GM19467 (cell line): ENCODE data around the gene SFTPB.
"Not testable (repeated sequence)": the region's sequence is repeated elsewhere in the genome, so short reads cannot be mapped to it uniquely, and the experiment has no call there.

ENCODE experiments used
- ATAC-seq: cut with Tn5 transposase; IDR thresholded peaks from one replicate; pipeline ENCODE4 v1.9.1; 2021; ENCODE audit warnings: mild to moderate bottlenecking, moderate library complexity; ENCODE audit not compliant: unreplicated experiment

SFTPB gene

DNA sequence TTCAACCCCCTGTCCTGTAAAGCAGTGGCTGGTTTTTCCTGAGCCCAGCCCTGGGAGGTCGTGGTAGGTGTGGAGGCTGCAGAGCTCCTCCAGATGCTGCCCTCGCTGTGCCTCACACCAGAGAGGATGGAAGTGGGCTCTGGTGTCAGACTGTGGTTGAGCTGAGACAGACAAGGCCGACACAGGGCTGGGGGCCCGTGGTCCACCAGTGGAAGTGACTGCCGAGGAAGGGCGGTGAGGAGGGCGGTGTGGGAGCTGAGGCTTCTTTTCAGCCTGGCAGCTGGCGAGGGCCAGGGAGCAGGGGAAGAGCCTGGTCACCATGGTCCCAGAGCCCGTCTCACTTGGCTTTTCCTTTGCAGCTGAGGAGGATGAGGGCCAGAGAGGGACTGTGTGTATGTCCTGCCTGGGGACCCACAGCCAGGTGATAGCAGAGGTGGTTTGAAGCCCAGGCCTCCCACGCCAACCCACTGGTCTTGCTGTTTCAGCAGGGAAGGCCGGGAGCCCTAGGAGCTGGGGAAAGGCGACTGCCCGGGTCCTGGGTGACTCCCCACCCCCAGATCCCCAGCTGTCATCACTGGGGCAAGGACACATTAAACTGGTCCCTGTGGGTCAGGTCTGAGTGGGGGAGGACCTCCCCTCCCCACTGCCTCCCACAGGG is 8.5 kb downstream of the SFTPB start:
- no peak for ATAC-seq

- ATAC-seq, result not testable (repeated sequence)
Observed at GRCh38 chr2:85657399-85657798, 10.6 kb downstream of the SFTPB start.

GRCh38 chr2:85656468-85656867 is 11.5 kb downstream of the SFTPB start:
- ATAC-seq, result no peak

DNA sequence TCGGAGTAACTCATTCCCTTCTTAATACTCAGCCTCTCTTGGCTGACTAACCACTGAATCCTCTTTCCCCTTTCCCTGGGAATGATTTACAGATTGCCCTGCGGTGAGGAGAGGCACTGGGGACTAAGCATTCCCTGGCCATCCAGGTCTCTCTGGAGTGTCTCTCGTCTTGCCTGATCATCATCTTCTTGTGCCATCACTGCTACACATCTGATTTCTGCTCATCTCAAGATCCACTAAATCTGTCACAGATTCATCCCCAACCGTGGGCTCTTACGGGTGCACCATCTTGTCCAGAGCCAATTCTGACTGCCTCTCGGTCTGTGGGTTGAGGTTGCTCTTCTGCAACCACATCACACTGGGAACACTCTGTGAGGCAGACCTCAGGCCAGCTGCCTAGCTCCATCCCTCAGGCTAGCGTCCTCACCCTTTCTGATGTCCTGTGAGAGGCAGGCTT is 12.0 kb downstream of the SFTPB start:
- no peak for ATAC-seq

DNA sequence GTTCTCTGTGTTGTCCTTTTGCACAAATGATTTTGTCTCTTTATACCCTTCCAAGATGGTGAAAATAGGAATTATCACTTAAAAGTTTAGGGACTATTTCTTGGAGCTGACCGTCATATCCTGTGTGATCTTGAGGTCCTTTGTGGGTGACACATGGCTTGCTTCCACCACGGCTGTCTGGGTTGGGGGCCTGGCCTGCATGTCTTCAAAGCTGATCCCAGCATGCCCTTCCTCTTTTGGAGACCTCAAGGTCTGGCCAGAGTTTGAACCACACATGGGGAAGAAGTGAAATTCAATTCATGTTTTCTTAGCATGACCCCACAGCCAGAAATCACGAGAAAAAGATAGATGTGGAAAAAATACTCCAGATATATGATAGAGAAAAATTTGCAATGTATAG is 14.0 kb downstream of the SFTPB start:
- no peak for ATAC-seq

DNA sequence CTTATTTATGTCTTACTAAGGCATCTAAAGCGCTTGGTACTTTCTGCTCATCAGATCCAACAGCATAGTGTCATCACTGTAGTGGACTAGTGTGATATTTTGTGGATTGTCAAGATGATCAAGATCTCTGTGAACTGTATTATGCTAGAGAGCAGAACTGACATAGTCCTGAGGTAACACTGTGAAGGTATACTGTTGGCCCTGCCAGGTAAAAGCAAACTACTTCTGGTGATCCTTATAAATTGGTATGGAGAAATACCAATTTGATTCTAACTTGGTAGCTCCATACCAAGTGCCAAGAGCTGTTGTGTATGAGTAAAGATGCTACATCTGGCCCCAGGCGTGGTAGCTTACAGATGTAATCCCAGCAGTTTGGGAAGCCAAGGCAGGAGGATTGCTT is 15.9 kb downstream of the SFTPB start:
- ATAC-seq, result no peak

DNA sequence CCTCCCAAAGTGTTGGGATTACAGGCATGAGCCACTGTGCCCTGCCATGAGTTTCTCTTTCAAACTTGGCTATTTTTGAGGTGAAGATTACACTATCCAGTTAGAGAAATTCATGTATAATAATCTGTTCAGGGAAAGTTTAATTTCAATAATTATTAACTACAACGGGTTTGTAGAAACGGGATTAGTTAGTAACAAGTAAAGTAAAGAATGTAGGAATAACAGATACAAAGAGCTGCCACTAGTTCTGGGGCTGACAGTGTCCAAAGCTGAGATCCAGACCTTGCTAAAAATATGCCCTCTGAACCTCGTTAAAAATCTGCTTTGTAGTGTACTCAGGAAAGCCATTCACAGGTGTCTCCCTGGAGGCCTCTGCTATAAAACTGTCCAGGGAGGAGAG is 16.9 kb downstream of the SFTPB start:
- ATAC-seq, result no peak

GRCh38 chr2:85650456-85650855 is 17.5 kb downstream of the SFTPB start:
- ATAC-seq, result no peak

GRCh38 chr2:85649201-85650190 is 18.5 kb downstream of the SFTPB start:
- no peak for ATAC-seq

DNA sequence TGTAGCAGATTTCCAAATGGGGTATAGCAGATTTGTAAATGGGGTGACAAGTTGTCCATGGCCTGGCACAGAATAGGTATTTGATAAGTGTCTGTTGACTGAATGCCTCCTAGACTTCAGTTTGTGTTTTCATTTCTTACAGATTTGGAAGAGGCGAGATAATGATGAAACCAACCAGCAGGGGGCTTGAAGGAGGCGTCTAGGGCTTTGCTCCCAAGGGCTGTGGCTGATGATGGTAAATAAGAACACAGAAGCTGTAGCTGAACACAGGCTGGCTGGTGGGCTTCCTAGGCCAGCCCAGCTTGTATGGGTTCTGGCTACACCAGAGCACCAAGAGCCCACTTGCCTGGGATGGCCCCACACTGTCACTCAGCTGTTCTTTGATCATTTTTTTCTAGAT is 19.4 kb downstream of the SFTPB start:
- ATAC-seq, result no peak

GRCh38 chr2:85647823-85648526 is 20.0 kb downstream of the SFTPB start:
- no peak for ATAC-seq

GRCh38 chr2:85646166-85646565 is 21.8 kb downstream of the SFTPB start:
- ATAC-seq, result no peak

DNA sequence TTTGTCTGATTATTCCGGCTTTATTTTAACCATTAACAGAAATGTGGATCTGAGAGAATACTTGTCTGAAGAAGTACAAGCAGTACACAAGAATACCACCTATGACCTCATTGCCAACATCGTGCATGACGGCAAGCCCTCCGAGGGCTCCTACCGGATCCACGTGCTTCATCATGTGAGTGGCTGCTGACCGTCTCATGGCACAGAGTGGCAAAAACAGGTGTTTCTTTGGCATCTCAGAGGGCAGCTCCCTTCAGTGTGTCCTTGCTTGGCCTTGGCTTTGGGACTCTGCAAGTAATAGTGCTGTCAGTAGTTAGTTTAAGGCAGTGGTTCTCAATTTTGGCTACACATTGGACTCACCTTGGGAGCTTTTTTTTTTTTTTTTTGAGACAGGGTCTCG is 23.1 kb downstream of the SFTPB start:
- ATAC-seq, result no peak

- ATAC-seq, result no peak
Observed at GRCh38 chr2:85642725-85643124, 25.3 kb downstream of the SFTPB start.

DNA sequence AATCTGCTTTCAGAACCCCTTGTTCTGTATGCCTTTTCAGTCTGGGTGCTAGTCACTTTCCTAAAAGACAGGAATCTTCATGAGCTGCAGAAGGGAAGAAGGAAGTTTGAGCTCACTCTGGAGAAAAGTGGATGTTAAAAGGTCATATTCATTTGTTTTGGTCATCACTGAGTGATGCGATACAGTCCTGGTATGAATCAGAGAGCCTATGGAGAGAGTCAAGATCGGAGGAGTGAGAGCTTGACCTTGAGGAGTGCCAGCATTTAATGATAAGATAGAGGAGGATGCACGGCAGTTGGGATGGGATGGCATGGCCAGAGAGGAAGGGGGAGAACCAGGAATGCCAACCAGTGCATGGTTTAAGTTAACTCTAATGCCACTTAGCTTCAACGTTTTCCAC is 32.4 kb downstream of the SFTPB start:
- no peak for ATAC-seq

DNA sequence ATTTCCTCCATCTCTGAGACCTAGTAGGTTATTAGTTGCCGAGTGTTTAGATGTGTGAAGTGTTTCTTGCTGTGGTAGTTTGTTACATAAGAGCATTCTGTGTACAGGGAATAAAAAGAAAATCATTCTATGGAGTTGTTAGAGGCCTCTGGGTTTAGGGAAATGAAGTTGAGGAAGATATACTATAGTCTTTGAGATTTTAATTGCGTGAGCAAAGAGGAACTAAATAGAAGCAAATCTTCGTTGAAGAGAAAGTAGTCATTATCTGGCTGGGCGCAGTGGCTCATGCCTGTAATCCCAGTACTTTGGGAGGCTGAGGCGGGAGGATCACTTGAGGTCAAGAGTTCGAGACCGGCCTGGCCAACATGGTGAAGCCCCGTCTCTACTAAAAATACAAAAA is 33.0 kb downstream of the SFTPB start:
- ATAC-seq, result no peak

GRCh38 chr2:85631316-85631715 is 36.7 kb downstream of the SFTPB start:
- no peak for ATAC-seq

- ATAC-seq, result no peak
Observed at GRCh38 chr2:85628658-85629057, 39.3 kb downstream of the SFTPB start.

GRCh38 chr2:85623991-85624390 is 44.0 kb downstream of the SFTPB start:
- ATAC-seq, result no peak

- ATAC-seq, result no peak
Observed at GRCh38 chr2:85621338-85621737, 46.7 kb downstream of the SFTPB start.

GRCh38 chr2:85619617-85620016 is 48.4 kb downstream of the SFTPB start:
- ATAC-seq, result no peak
